ENCODE results near the gene BST1.

- TF ChIP-seq POLR2A (IDR thresholded peaks at IDR 0.05) (no peak), CTCF (IDR thresholded peaks at IDR 0.05) (no peak)
Observed at GRCh38 chr4:15695729-15696128, 7.1 kb upstream of the BST1 start.

Measured in adrenal gland (tissue), 5 donors.